Prostate gland (tissue), 2 donors: ENCODE measurements around the gene NCAPG2. TPM values are rescaled to one million over a fixed set of nuclear protein-coding genes. Genes with fewer than 3 reads are reported as not detected.

Experiments used
- DNase-seq: peaks from one replicate; pipeline ENCODE4 v3.0.0-alpha.2; 2019; ENCODE audit warnings: low spot score
- H3K27ac ChIP-seq, 2 donors: fragments of 200-600 bp; sonication (generic); 2 replicates each; pipeline ENCODE4 v1.5.1; 2017 to 2019
- H3K27me3 ChIP-seq: fragments of 200-600 bp; sonication (generic); replicated peaks from 2 replicates; pipeline ENCODE4 v1.5.1; 2019; ENCODE audit not compliant: insufficient read depth
- H3K36me3 ChIP-seq, 2 donors: fragments of 200-600 bp; sonication (generic); 1 replicate in 1 of 2; 2 replicates in 1 of 2; pipeline versions ENCODE4 v1.5.1 to v1.8.1; 2017 to 2019
- H3K4me1 ChIP-seq: fragments of 200-600 bp; sonication (generic); replicated peaks from 2 replicates; pipeline ENCODE4 v1.5.1; 2019
- H3K4me3 ChIP-seq, 2 donors: fragments of 200-600 bp; sonication (generic); 2 replicates each; pipeline ENCODE4 v1.5.1; 2017 to 2019
- H3K9me3 ChIP-seq: fragments of 200-600 bp; sonication (generic); 2 replicates; pipeline ENCODE4 v1.5.1; 2017
- CTCF ChIP-seq, 4 experiments: fragments of 200-600 bp in 2 of 4; fragments of 450-650 bp in 2 of 4; sonication (generic) in 2 of 4; IDR thresholded peaks; 1 replicate in 3 of 4; 2 replicates in 1 of 4; pipeline ENCODE4 v1.5.1; 2016 to 2019; ENCODE audit warnings: antibody characterized with exemption in 4 of 4, mild to moderate bottlenecking in 2 of 4, moderate library complexity in 2 of 4
- POLR2A ChIP-seq: fragments of 450-650 bp; IDR thresholded peaks from one replicate; pipeline ENCODE4 v1.6.1; 2016; ENCODE audit warnings: antibody characterized with exemption, mild to moderate bottlenecking
- POLR2AphosphoS5 ChIP-seq: sonication (generic); formaldehyde crosslinking; IDR thresholded peaks from one replicate; pipeline ENCODE4 v1.6.1; 2017; ENCODE audit warnings: antibody characterized with exemption
- whole genome bisulfite sequencing: methylation state at CpG from one replicate; pipeline ENCODE4 v1.1.5; 2018; 5-methylcytosine and 5-hydroxymethylcytosine counted together
- intact Hi-C: fragments of 100-400 bp; cut with DNase I; formaldehyde crosslinking; loops from one replicate; pipeline ENCODE4 v1.14.2; 2022
- total RNA-seq, 2 donors: library from RNA; depleted of rRNA; stranded (reverse); fragments of >200 nt; gene quantifications; one replicate each; pipeline ENCODE4 v1.1.0, GENCODE V29; 2016

NCAPG2 gene
- total RNA-seq, 2 donors from 2014 or later = 7.9 to 11.9 TPM

- no peaks in the 10 kb centered on the region for H3K27me3 ChIP-seq
- 80% methylated on average over 6 of the region's 6 CpGs for WGBS
- no peak for DNase-seq
- intact Hi-C loops = no loop called here
- H3K4me1 ChIP-seq = no peaks in the 10 kb centered on the region
- TF ChIP-seq CTCF (IDR thresholded peaks at IDR 0.05) (no peak), POLR2AphosphoS5 (no peak), POLR2A (no peak)
- H3K36me3 ChIP-seq = no peaks in the 10 kb centered on the region
- H3K4me3 ChIP-seq = no peak overlapping the region
- no peaks in the 10 kb centered on the region for H3K9me3 ChIP-seq
- no peak overlapping the region for H3K27ac ChIP-seq
These were observed 83.7 kb downstream of the NCAPG2 start for GRCh38 chr7:158620839-158621441.

GRCh38 chr7:158620418-158620817 lies 84.2 kb downstream of the NCAPG2 start:
- TF ChIP-seq CTCF (IDR thresholded peaks at IDR 0.05) (no peak), POLR2A (no peak), POLR2AphosphoS5 (no peak)
- intact Hi-C loops = no loop called here
- WGBS = 94% methylated on average over 5 of the region's 5 CpGs
- DNase-seq = no peak
- Histone ChIP-seq H3K27me3 (no peaks in the 10 kb centered on the region), H3K4me3 (no peak overlapping the region), H3K27ac (no peak overlapping the region), H3K9me3 (no peaks in the 10 kb centered on the region), H3K4me1 (no peaks in the 10 kb centered on the region), H3K36me3 (no peaks in the 10 kb centered on the region)

GRCh38 chr7:158618745-158619140 lies 85.9 kb downstream of the NCAPG2 start:
- TF ChIP-seq CTCF (IDR thresholded peaks at IDR 0.05) (no peak), POLR2AphosphoS5 (no peak), POLR2A (no peak)
- no peaks in the 10 kb centered on the region for H3K27me3 ChIP-seq
- H3K9me3 ChIP-seq = no peaks in the 10 kb centered on the region
- DNase-seq = no peak
- no peaks in the 10 kb centered on the region for H3K36me3 ChIP-seq
- no peaks in the 10 kb centered on the region for H3K4me1 ChIP-seq
- no peak overlapping the region for H3K27ac ChIP-seq
- 95% methylated on average over 4 of the region's 4 CpGs for WGBS
- intact Hi-C loops = no loop called here
- no peak overlapping the region for H3K4me3 ChIP-seq

- H3K4me3 ChIP-seq = no peak overlapping the region
- DNase-seq = no peak
- no peak for TF ChIP-seq POLR2AphosphoS5
- no peak for TF ChIP-seq POLR2A
- no peak for TF ChIP-seq CTCF (IDR thresholded peaks at IDR 0.05)
- intact Hi-C loops = no loop called here
- no peaks in the 10 kb centered on the region for H3K9me3 ChIP-seq
- no peaks in the 10 kb centered on the region for H3K27me3 ChIP-seq
- no peaks in the 10 kb centered on the region for H3K4me1 ChIP-seq
- H3K27ac ChIP-seq = no peak overlapping the region
- 90% methylated on average over 3 of the region's 3 CpGs for WGBS
- no peaks in the 10 kb centered on the region for H3K36me3 ChIP-seq
These were observed 86.9 kb downstream of the NCAPG2 start for GRCh38 chr7:158617737-158618128.

GRCh38 chr7:158616050-158616449 lies 88.6 kb downstream of the NCAPG2 start:
- Histone ChIP-seq H3K9me3 (no peaks in the 10 kb centered on the region), H3K36me3 (no peaks in the 10 kb centered on the region), H3K4me3 (no peak overlapping the region), H3K27ac (no peak overlapping the region), H3K4me1 (no peaks in the 10 kb centered on the region), H3K27me3 (no peaks in the 10 kb centered on the region)
- DNase-seq = no peak
- intact Hi-C loops = no loop called here
- TF ChIP-seq CTCF (IDR thresholded peaks at IDR 0.05) = no peak
- no peak for TF ChIP-seq POLR2AphosphoS5
- no peak for TF ChIP-seq POLR2A
- WGBS = 35% methylated on average over 2 of the region's 2 CpGs
